Dedifferentiated amniotic fluid mesenchymal stem cell (primary cell): Measurements from ENCODE around the gene BACH2.
"Not testable (repeated sequence)": the region's sequence is repeated elsewhere in the genome, so short reads cannot be mapped to it uniquely, and the experiment has no call there.

Experiments
- DNase-seq: peaks from one replicate; pipeline ENCODE4 v3.0.0-alpha.2; 2016; ENCODE audit errors: extremely low spot score

The BACH2 gene

GRCh38 chr6:89910001-89910901 lies 386.4 kb downstream of the BACH2 start:
- DNase-seq: not testable (repeated sequence)

GRCh38 chr6:89895276-89895874 lies 401.3 kb downstream of the BACH2 start:
- DNase-seq: peak; percentile 17

GRCh38 chr6:89894169-89894568 lies 402.5 kb downstream of the BACH2 start, which contains the start of gene GJA10:
GJA10 (plus strand) TSS chr6:89894469; CDS start chr6:89894469, 0 bp downstream.
- DNase-seq: no peak

- DNase-seq: not testable (repeated sequence)
Measured at GRCh38 chr6:89892577-89892976, 404.1 kb downstream of the BACH2 start.

- not testable (repeated sequence) for DNase-seq
Measured at GRCh38 chr6:89890845-89891528, 405.7 kb downstream of the BACH2 start.

- DNase-seq: no peak
Measured at GRCh38 chr6:89888871-89889270, 407.8 kb downstream of the BACH2 start.

- DNase-seq: no peak
Measured at GRCh38 chr6:89888138-89888514, 408.5 kb downstream of the BACH2 start.

- no peak for DNase-seq
Measured at GRCh38 chr6:89887452-89888137, 409.0 kb downstream of the BACH2 start.

GRCh38 chr6:89886378-89887120 lies 410.1 kb downstream of the BACH2 start:
- no peak for DNase-seq
